Stimulated activated naive CD8-positive, alpha-beta T cell treated with anti-CD3 and anti-CD28 coated beads, Interleukin-15, Interleukin-2, amounts not matched to agents 100 ng/mL and 50 ng/mL, for 24 hours (primary cell): ENCODE data around the gene PDE3A.

ENCODE experiments used
- H3K27ac Mint-ChIP-seq: one replicate; pipeline ENCODE4 v1.8.0; 2021; ENCODE audit warnings: mild to moderate bottlenecking, mixed read lengths
- H3K27me3 Mint-ChIP-seq: one replicate; pipeline ENCODE4 v1.8.0; 2021; ENCODE audit warnings: mixed read lengths
- H3K36me3 Mint-ChIP-seq: one replicate; pipeline ENCODE4 v1.8.0; 2021; ENCODE audit warnings: low read depth, mixed read lengths
- H3K4me1 Mint-ChIP-seq: one replicate; pipeline ENCODE4 v1.8.0; 2021; ENCODE audit warnings: low read depth, mixed read lengths
- H3K4me3 Mint-ChIP-seq: one replicate; pipeline ENCODE4 v1.8.0; 2021; ENCODE audit warnings: mild to moderate bottlenecking, mixed read lengths
- H3K9me3 Mint-ChIP-seq: one replicate; pipeline ENCODE4 v1.8.0; 2021; ENCODE audit warnings: mixed read lengths

PDE3A gene

GRCh38 chr12:20426191-20426590, 57.9 kb downstream of the PDE3A start:
- H3K4me1 Mint-ChIP-seq = no peaks in the 10 kb centered on the region
- H3K36me3 Mint-ChIP-seq = no peaks in the 10 kb centered on the region
- no peaks in the 10 kb centered on the region for H3K27me3 Mint-ChIP-seq
- H3K4me3 Mint-ChIP-seq = no peak overlapping the region
- H3K27ac Mint-ChIP-seq = no peak overlapping the region
- H3K9me3 Mint-ChIP-seq = no peaks in the 10 kb centered on the region

- Mint-ChIP-seq H3K4me3 (no peak overlapping the region), H3K36me3 (no peaks in the 10 kb centered on the region), H3K4me1 (no peaks in the 10 kb centered on the region), H3K27ac (no peak overlapping the region), H3K9me3 (no peaks in the 10 kb centered on the region), H3K27me3 (no peaks in the 10 kb centered on the region)
These were observed 58.6 kb downstream of the PDE3A start for GRCh38 chr12:20426957-20427356.

- no peaks in the 10 kb centered on the region for H3K9me3 Mint-ChIP-seq
- no peaks in the 10 kb centered on the region for H3K27me3 Mint-ChIP-seq
These were observed 61.5 kb downstream of the PDE3A start for GRCh38 chr12:20429852-20430251.

GRCh38 chr12:20432290-20432689, 64.0 kb downstream of the PDE3A start:
- H3K27ac Mint-ChIP-seq = no peak overlapping the region
- no peaks in the 10 kb centered on the region for H3K9me3 Mint-ChIP-seq
- H3K36me3 Mint-ChIP-seq = no peaks in the 10 kb centered on the region
- H3K4me3 Mint-ChIP-seq = no peak overlapping the region
- H3K4me1 Mint-ChIP-seq = no peaks in the 10 kb centered on the region
- H3K27me3 Mint-ChIP-seq = no peaks in the 10 kb centered on the region

More at GRCh38 chr12:20429852-20430251, 61.5 kb downstream of the PDE3A start:
- no peaks in the 10 kb centered on the region for H3K36me3 Mint-ChIP-seq
- no peaks in the 10 kb centered on the region for H3K4me1 Mint-ChIP-seq
- no peak overlapping the region for H3K4me3 Mint-ChIP-seq
- no peak overlapping the region for H3K27ac Mint-ChIP-seq

GRCh38 chr12:20434996-20435395, 66.7 kb downstream of the PDE3A start:
- Mint-ChIP-seq H3K9me3 (no peaks in the 10 kb centered on the region), H3K4me1 (no peaks in the 10 kb centered on the region), H3K27me3 (no peaks in the 10 kb centered on the region), H3K36me3 (no peaks in the 10 kb centered on the region), H3K27ac (no peak overlapping the region), H3K4me3 (no peak overlapping the region)

- H3K27me3 Mint-ChIP-seq = no peaks in the 10 kb centered on the region
- H3K9me3 Mint-ChIP-seq = no peaks in the 10 kb centered on the region
- no peaks in the 10 kb centered on the region for H3K36me3 Mint-ChIP-seq
- no peak overlapping the region for H3K4me3 Mint-ChIP-seq
- no peaks in the 10 kb centered on the region for H3K4me1 Mint-ChIP-seq
- no peak overlapping the region for H3K27ac Mint-ChIP-seq
These were observed 68.0 kb downstream of the PDE3A start for GRCh38 chr12:20436316-20436715.

- no peaks in the 10 kb centered on the region for H3K9me3 Mint-ChIP-seq
- no peaks in the 10 kb centered on the region for H3K27me3 Mint-ChIP-seq
- H3K36me3 Mint-ChIP-seq = no peaks in the 10 kb centered on the region
- no peaks in the 10 kb centered on the region for H3K4me1 Mint-ChIP-seq
- no peak overlapping the region for H3K4me3 Mint-ChIP-seq
- no peak overlapping the region for H3K27ac Mint-ChIP-seq
These were observed 70.0 kb downstream of the PDE3A start for GRCh38 chr12:20438299-20438779.

GRCh38 chr12:20439626-20440025, 71.3 kb downstream of the PDE3A start:
- Mint-ChIP-seq H3K4me3 (no peak overlapping the region), H3K27ac (no peak overlapping the region), H3K36me3 (no peaks in the 10 kb centered on the region), H3K27me3 (no peaks in the 10 kb centered on the region), H3K4me1 (no peaks in the 10 kb centered on the region), H3K9me3 (no peaks in the 10 kb centered on the region)

- Mint-ChIP-seq H3K9me3 (no peaks in the 10 kb centered on the region), H3K27me3 (no peaks in the 10 kb centered on the region), H3K36me3 (no peaks in the 10 kb centered on the region), H3K4me3 (no peak overlapping the region), H3K27ac (no peak overlapping the region), H3K4me1 (no peaks in the 10 kb centered on the region)
These were observed 72.1 kb downstream of the PDE3A start for GRCh38 chr12:20440408-20440807.

GRCh38 chr12:20442322-20442721, 74.0 kb downstream of the PDE3A start:
- no peak overlapping the region for H3K4me3 Mint-ChIP-seq
- H3K36me3 Mint-ChIP-seq = no peaks in the 10 kb centered on the region
- H3K27ac Mint-ChIP-seq = no peak overlapping the region
- H3K4me1 Mint-ChIP-seq = no peaks in the 10 kb centered on the region
- H3K27me3 Mint-ChIP-seq = no peaks in the 10 kb centered on the region
- H3K9me3 Mint-ChIP-seq = no peaks in the 10 kb centered on the region

GRCh38 chr12:20443255-20443654, 74.9 kb downstream of the PDE3A start:
- H3K27ac Mint-ChIP-seq = no peak overlapping the region
- H3K4me3 Mint-ChIP-seq = no peak overlapping the region
- H3K36me3 Mint-ChIP-seq = no peaks in the 10 kb centered on the region
- peaks cover 3% of the 10 kb centered on the region for H3K27me3 Mint-ChIP-seq
- H3K9me3 Mint-ChIP-seq = no peaks in the 10 kb centered on the region
- no peaks in the 10 kb centered on the region for H3K4me1 Mint-ChIP-seq

- H3K36me3 Mint-ChIP-seq = no peaks in the 10 kb centered on the region
- H3K9me3 Mint-ChIP-seq = no peaks in the 10 kb centered on the region
- H3K4me1 Mint-ChIP-seq = no peaks in the 10 kb centered on the region
- H3K27ac Mint-ChIP-seq = no peak overlapping the region
- no peak overlapping the region for H3K4me3 Mint-ChIP-seq
- peaks cover 3% of the 10 kb centered on the region for H3K27me3 Mint-ChIP-seq
These were observed 75.5 kb downstream of the PDE3A start for GRCh38 chr12:20443792-20444191.

- H3K9me3 Mint-ChIP-seq = no peaks in the 10 kb centered on the region
- no peaks in the 10 kb centered on the region for H3K36me3 Mint-ChIP-seq
- no peaks in the 10 kb centered on the region for H3K4me1 Mint-ChIP-seq
- H3K4me3 Mint-ChIP-seq = no peak overlapping the region
- H3K27ac Mint-ChIP-seq = no peak overlapping the region
- H3K27me3 Mint-ChIP-seq = peaks cover 3% of the 10 kb centered on the region
These were observed 76.3 kb downstream of the PDE3A start for GRCh38 chr12:20444595-20445170.

- Mint-ChIP-seq H3K9me3 (no peaks in the 10 kb centered on the region), H3K4me1 (no peaks in the 10 kb centered on the region), H3K27ac (no peak overlapping the region), H3K4me3 (no peak overlapping the region), H3K36me3 (no peaks in the 10 kb centered on the region), H3K27me3 (peaks cover 3% of the 10 kb centered on the region)
These were observed 77.3 kb downstream of the PDE3A start for GRCh38 chr12:20445687-20446086.

GRCh38 chr12:20446836-20447235, 78.5 kb downstream of the PDE3A start:
- no peaks in the 10 kb centered on the region for H3K9me3 Mint-ChIP-seq
- no peak overlapping the region for H3K27ac Mint-ChIP-seq
- no peaks in the 10 kb centered on the region for H3K36me3 Mint-ChIP-seq
- no peak overlapping the region for H3K4me3 Mint-ChIP-seq
- H3K27me3 Mint-ChIP-seq = peaks cover 3% of the 10 kb centered on the region
- H3K4me1 Mint-ChIP-seq = no peaks in the 10 kb centered on the region

GRCh38 chr12:20448781-20449180, 80.4 kb downstream of the PDE3A start:
- Mint-ChIP-seq H3K27ac (no peak overlapping the region), H3K27me3 (peaks cover 3% of the 10 kb centered on the region), H3K4me3 (no peak overlapping the region), H3K9me3 (no peaks in the 10 kb centered on the region), H3K4me1 (no peaks in the 10 kb centered on the region), H3K36me3 (no peaks in the 10 kb centered on the region)
